Subcutaneous adipose tissue (tissue), 4 donors: Measurements from ENCODE around the gene COBL. TPM values are rescaled to one million over a fixed set of nuclear protein-coding genes. Genes with fewer than 3 reads are reported as not detected.

Experiments
- CTCF ChIP-seq: fragments of 450-650 bp; IDR thresholded peaks from one replicate; pipeline ENCODE4 v1.5.1; 2016; ENCODE audit warnings: low read depth, mild to moderate bottlenecking, control low read depth, antibody characterized with exemption, moderate library complexity
- total RNA-seq, 4 donors: library from RNA; depleted of rRNA; stranded (reverse); fragments of >200 nt; gene quantifications; one replicate each; pipeline ENCODE4 v1.1.0, GENCODE V29; 2016

The COBL gene
- total RNA-seq, 4 donors from 2014 or later: 0.51 to 1.8 (median 0.93) TPM

- no peak for TF ChIP-seq CTCF
Observed at GRCh38 chr7:51352174-51353100, 35.8 kb upstream of the COBL start.

- TF ChIP-seq CTCF: no peak
Observed at GRCh38 chr7:51351661-51352060, 35.1 kb upstream of the COBL start.

- TF ChIP-seq CTCF: no peak
Observed at GRCh38 chr7:51350546-51350896, 33.9 kb upstream of the COBL start.

- TF ChIP-seq CTCF: no peak
Observed at GRCh38 chr7:51349820-51350545, 33.4 kb upstream of the COBL start.

GRCh38 chr7:51346126-51346525 lies 29.5 kb upstream of the COBL start:
- no peak for TF ChIP-seq CTCF

- TF ChIP-seq CTCF: no peak
Observed at GRCh38 chr7:51344406-51345138, 28.0 kb upstream of the COBL start.

GRCh38 chr7:51340936-51341335 lies 24.3 kb upstream of the COBL start:
- no peak for TF ChIP-seq CTCF
